Stimulated activated CD8-positive, alpha-beta memory T cell treated with anti-CD3 and anti-CD28 coated beads, Interleukin-15, amount 100 ng/mL, for 48 hours (primary cell): ENCODE data around the gene SRSF4.
A peak's percentile ranks its signal among the peaks of the same experiment; 100 is the strongest.
"Not testable (repeated sequence)": the region's sequence is repeated elsewhere in the genome, so short reads cannot be mapped to it uniquely, and the experiment has no call there.

ENCODE experiments used
- DNase-seq, 2 donors: peaks; one replicate each; pipeline ENCODE4 v3.0.0-alpha.2; 2020; ENCODE audit warnings: low read depth in 2 of 2

The SRSF4 gene

GRCh38 chr1:29124366-29125236, 57.1 kb downstream of the SRSF4 start:
- DNase-seq, result peak; percentile 53 to 55

DNA sequence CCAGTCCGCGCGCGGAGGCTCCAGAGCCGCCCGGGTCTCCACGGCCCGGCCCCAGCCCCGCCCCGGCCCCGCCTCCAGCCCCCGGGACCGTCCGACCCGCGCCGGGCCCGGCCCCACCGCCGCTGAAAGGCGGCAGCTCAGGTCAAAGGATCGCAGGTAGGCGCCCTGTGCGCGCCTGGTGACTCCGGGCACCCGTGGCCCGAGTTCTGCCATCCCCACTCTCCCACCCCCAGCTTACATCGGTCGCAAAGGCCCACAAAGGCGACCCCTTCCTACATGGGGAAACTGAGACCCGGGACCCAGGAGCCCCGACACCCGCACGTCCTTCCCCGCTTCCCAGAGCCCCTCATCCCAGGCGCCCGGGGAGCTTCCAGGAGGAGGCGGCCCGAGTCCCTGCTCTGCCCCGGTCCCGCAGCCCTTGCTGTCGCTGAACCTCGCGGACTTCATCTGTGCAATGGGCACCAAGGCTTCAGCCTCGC, 57.8 kb downstream of the SRSF4 start, which contains the start of gene TMEM200B:
Gene TMEM200B, minus strand, starts transcription at position 17 of the 479 bp plus-strand sequence. CDS start 2,075 bp downstream, outside the sequence.
- no peak for DNase-seq

GRCh38 chr1:29123053-29123886, 58.4 kb downstream of the SRSF4 start:
- no peak for DNase-seq

GRCh38 chr1:29122682-29123052, 59.0 kb downstream of the SRSF4 start:
- no peak for DNase-seq

DNA sequence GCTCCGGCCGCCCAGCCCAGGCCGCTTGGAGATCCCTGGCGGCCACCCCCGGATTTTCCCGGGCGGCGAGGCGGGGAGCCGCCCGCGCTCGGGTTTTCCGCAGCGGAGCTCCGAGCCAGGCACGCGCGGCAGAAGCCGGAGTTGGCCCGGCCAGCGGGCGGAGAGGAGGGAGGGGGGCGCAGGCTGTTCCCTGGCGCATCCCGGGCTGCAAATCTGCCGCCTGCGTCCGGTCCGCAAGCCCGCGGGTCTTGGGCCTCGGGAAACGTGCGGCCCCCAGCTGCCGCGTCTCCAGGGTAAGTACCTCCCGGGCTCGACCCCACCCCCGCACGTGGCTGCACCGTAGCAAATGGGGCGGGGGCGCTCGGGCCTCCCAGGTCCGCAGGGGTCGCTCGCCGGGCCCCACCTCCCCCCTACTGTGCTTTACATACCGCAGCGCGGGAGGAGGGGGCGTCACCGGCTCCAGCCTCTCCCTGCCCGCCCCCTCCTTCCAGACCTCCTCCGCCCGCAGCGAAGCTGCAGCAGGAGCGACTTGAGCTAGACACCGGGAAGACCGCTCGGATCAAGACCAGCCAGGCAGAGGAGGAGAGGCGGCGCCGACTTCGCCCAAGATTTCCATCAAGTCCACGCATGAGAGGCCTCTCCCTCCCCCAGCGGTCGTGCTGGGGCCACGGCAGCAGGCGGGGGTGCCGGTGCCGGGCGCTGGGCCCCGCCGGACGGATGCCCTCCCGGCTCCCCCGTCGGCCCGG, 59.6 kb downstream of the SRSF4 start:
- no peak for DNase-seq

DNA sequence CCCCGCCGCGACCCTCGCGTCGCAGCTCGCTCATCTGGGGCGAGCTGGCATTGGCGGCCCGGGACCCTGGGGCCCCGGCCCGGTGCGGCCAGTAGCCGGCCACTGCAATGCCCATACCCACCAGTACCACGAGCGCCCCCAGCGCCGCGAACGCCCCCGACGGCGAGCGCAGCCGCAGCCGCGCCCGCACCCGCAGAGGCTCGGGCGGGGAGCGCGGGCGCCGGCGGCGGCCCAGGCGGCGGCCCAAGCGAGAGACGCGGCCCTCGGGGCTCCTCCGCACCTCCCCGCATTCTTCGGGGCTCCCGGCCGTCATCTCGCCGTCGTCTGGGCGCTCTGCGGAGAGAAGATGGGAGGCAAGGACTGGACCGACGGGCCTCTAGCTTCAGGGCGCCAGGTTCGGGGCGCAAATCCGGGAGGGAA, 60.2 kb downstream of the SRSF4 start:
- no peak for DNase-seq

- DNase-seq, result peak; percentile 52 to 63
Measured at GRCh38 chr1:29120947-29121485, 60.7 kb downstream of the SRSF4 start.

- DNase-seq, result no peak
Measured at GRCh38 chr1:29120367-29120766, 61.3 kb downstream of the SRSF4 start.

DNA sequence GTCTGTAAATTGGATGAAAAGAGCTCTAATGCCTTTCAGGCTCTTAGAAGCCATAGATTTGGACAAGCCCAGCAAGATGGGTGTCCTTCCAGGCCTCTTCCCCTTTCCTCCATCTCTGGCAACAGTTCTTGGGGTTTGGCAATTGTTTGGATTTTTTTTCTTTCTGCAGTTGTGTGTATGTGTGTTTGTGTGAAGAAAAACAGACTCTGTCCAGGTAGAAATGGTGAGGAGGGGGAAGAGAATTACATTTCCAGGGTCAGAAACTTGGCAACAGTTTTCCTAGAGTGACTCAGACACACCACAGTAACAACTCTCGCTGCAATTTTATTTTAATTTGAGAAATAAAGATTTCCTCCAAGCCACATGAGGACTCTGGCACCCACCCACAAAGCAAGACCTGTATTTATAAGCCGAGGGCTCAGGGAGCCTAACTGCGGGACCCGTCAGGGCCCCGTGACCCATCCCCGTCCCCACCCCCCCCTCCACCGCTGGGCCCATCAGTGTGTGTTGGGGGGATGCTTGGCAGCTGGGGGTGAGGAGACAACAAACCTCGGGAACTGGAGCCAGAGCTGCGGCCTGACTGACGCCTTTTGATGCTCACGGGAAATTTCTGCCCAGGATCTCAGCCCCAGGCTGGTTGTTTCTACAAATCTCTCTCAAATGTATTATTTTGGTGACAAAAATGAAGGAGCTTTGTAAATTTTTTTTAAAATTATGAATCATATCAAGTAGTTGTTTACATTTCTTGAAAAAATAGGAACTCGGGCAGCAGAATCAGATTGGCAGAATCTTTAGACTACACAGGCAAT, 62.4 kb downstream of the SRSF4 start:
- DNase-seq, result no peak

GRCh38 chr1:29117381-29117780, 64.3 kb downstream of the SRSF4 start:
- no peak for DNase-seq

GRCh38 chr1:29114654-29115053, 67.0 kb downstream of the SRSF4 start:
- no peak for DNase-seq

GRCh38 chr1:29113413-29114117, 68.1 kb downstream of the SRSF4 start:
- DNase-seq, result no peak

DNA sequence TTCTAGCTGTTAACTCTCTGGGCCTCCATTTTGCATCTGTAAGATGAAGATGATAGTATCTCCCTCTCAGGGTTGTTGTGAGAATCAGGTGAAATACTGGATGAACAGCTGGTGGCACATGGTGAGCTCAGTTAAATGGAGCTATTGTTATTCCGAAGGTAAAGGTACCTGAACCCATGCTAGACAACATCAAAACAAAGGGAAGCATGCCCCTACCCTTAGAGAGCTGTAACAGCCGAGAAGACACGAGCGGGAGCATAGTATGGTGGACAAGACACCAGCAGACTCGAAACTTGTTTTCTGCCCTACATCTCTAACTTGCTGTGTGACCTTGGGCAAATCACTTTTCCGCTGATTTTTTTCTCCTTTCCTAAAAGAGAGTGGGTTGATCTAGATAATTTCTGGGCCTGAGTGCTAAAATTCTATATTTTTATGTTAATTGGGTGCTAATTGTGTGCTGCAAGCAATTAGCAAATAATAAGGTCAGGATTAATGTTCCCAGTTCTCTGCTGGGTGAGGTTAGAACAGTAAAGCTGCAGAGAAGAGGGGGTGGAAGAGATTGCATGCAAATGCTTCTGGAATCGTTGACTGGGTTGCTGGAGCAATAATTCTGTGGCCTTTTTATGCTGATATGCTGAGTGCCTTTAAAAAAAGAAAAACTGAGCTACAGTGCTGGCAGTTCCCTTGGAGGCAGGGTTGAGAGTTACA, 68.8 kb downstream of the SRSF4 start:
- DNase-seq, result no peak

GRCh38 chr1:29108041-29108440, 73.7 kb downstream of the SRSF4 start:
- not testable (repeated sequence) for DNase-seq

GRCh38 chr1:29105822-29106221, 75.9 kb downstream of the SRSF4 start:
- no peak for DNase-seq

- DNase-seq, result no peak
Measured at GRCh38 chr1:29100487-29100886, 81.2 kb downstream of the SRSF4 start.

- no peak for DNase-seq
Measured at GRCh38 chr1:29099286-29099685, 82.4 kb downstream of the SRSF4 start.
